HepG2 (cell line): Measurements from ENCODE around the gene ATG5.

Experiments used
- HNF4A ChIP-seq: sonication (generic); formaldehyde crosslinking; IDR thresholded peaks from 2 replicates; pipeline ENCODE4 v1.4.0; 2020; ENCODE audit warnings: missing genetic modification reagents
- NR2F2 ChIP-seq: IDR thresholded peaks from 2 replicates; pipeline ENCODE4 v1.6.1; 2012; ENCODE audit warnings: low read depth, inconsistent platforms, borderline replicate concordance
- RBM39 ChIP-seq: fragments of 200-400 bp; formaldehyde crosslinking; IDR thresholded peaks from one replicate; pipeline ENCODE4 v1.6.1; 2018; ENCODE audit warnings: antibody characterized with exemption, mild to moderate bottlenecking, low read depth, low read length; ENCODE audit not compliant: poor library complexity, severe bottlenecking

DNA sequence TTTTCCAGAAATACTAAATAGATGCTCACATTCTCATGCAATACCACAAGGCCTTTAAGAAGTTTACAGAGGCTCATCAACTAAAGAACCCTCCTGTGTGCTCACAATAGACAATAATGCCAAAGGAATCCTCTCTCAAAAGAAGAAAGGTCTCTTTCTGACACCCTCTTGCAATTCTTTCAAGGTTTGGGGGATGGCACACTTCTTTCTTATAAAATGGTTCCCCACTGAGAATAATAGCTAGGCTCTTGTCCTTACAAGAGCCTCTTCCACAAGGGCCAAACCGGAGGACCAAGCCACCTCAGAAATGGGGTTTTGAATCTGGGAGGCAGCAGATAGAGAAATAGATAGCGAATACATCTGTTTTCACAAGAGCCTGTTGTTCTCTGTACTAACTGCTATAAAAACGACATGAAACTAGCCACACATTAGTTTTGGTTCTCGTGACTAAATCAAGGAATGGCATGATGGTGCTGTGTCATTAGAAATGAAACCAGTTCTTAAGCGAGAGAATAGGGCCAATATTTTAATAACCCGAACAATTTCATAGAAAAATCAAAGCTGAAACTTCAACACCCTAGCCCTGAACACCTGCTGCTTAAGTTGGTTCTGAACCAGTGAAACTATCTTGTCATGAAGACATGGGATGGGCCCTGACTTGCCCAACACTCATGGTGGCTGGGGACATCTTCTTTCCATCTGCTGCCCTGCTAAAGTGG is 158.3 kb downstream of the ATG5 start:
- TF ChIP-seq HNF4A (CRISPR knock-in tag) (no peak), NR2F2 (no peak), RBM39 (no peak)
